AG04450 (cell line): Measurements from ENCODE around the gene DTX3. TPM values are rescaled to one million over a fixed set of nuclear protein-coding genes. Genes with fewer than 3 reads are reported as not detected.

Experiments
- CTCF ChIA-PET: fragments of 300-600, 350-600 bp; formaldehyde crosslinking; extraction: SDS; loops from one replicate; lab custom pipeline; 2022; ENCODE audit warnings: antibody characterized with exemption, inconsistent platforms; lab: Charles Lee
- POLR2A ChIA-PET: fragments of 350-600 bp; formaldehyde crosslinking; extraction: SDS; loops from one replicate; lab custom pipeline; 2021; ENCODE audit warnings: antibody characterized with exemption, inconsistent platforms; lab: Yijun Ruan, JAX
- DNase-seq: peaks from one replicate; pipeline ENCODE4 v3.0.0-alpha.2; 2011; ENCODE audit warnings: low read depth, low spot score
- H3K27ac ChIP-seq: one replicate; pipeline ENCODE4 v1.5.1; 2012; ENCODE audit warnings: low read depth, low read length, control low read depth
- H3K27me3 ChIP-seq: one replicate; pipeline ENCODE4 v1.6.0; 2012; ENCODE audit warnings: low read length; ENCODE audit not compliant: control insufficient read depth, insufficient read depth
- H3K4me3 ChIP-seq: 2 replicates; pipeline ENCODE4 v1.5.1; 2011; ENCODE audit warnings: mild to moderate bottlenecking, low read depth, low read length, control low read depth
- H3K9me3 ChIP-seq: 2 replicates; pipeline ENCODE4 v1.5.1; 2012; ENCODE audit warnings: low read length; ENCODE audit not compliant: control insufficient read depth, insufficient read depth
- polyA plus RNA-seq: library from polyadenylated mRNA; depleted of rRNA; stranded (reverse); fragments of >200 nt; gene quantifications from 2 replicates; pipeline ENCODE4 v1.2.3, GENCODE V29; 2011
- TF ChIP-seq, protein P1 (sequence below): IDR thresholded peaks from 2 replicates; pipeline ENCODE4 v1.5.1; 2011; ENCODE audit warnings: low read depth, low read length, control low read depth, inconsistent platforms

DTX3 gene
- polyA plus RNA-seq, 1 experiment, result 24.8 TPM

DNA sequence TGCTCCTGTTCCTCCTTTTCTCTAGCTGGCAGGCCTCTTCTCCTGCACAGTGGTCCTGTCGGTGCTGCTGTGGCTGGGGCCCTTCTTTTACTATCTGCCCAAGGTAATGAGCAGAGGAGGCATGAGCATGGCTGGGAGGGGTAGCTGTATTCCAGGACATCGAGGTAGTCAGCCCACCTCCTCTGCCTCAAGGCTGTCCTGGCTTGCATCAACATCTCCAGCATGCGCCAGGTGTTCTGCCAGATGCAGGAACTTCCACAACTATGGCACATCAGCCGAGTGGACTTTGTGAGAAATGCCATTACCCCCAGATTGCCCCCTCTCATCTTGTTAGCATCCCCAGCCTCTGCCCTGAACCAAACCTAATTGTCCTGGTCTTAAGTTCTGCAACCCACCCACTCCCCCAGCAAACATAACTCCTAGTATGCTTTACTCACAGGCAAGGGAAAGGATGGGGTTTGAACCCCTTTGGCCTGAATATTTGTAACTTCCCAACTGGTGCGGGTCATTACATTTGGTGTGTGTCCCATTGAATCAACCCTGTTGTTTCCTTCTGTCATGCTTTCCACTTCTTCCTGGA is 19.3 kb downstream of the DTX3 start:
- ChIA-PET POLR2A (interaction anchor here (0.8 kb wide), 1 partner anchor 13 kb away, joined by 3 read pairs; the partner anchor contains the start of gene ARHGEF25), CTCF (interaction anchor here (7.6 kb wide), 1 partner anchor 41 kb away, joined by 112 read pairs; no protein-coding TSS in a partner anchor)
- DNase-seq, result no peak
- H3K27ac ChIP-seq, result no peak overlapping the region
- TF ChIP-seq, protein P1, sequence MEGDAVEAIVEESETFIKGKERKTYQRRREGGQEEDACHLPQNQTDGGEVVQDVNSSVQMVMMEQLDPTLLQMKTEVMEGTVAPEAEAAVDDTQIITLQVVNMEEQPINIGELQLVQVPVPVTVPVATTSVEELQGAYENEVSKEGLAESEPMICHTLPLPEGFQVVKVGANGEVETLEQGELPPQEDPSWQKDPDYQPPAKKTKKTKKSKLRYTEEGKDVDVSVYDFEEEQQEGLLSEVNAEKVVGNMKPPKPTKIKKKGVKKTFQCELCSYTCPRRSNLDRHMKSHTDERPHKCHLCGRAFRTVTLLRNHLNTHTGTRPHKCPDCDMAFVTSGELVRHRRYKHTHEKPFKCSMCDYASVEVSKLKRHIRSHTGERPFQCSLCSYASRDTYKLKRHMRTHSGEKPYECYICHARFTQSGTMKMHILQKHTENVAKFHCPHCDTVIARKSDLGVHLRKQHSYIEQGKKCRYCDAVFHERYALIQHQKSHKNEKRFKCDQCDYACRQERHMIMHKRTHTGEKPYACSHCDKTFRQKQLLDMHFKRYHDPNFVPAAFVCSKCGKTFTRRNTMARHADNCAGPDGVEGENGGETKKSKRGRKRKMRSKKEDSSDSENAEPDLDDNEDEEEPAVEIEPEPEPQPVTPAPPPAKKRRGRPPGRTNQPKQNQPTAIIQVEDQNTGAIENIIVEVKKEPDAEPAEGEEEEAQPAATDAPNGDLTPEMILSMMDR, result no peak
- H3K27me3 ChIP-seq, result peaks cover 67% of the 10 kb centered on the region
- no peak overlapping the region for H3K4me3 ChIP-seq
- peaks cover 4% of the 10 kb centered on the region; the same call in 1 of the 2 replicates for H3K9me3 ChIP-seq

DNA sequence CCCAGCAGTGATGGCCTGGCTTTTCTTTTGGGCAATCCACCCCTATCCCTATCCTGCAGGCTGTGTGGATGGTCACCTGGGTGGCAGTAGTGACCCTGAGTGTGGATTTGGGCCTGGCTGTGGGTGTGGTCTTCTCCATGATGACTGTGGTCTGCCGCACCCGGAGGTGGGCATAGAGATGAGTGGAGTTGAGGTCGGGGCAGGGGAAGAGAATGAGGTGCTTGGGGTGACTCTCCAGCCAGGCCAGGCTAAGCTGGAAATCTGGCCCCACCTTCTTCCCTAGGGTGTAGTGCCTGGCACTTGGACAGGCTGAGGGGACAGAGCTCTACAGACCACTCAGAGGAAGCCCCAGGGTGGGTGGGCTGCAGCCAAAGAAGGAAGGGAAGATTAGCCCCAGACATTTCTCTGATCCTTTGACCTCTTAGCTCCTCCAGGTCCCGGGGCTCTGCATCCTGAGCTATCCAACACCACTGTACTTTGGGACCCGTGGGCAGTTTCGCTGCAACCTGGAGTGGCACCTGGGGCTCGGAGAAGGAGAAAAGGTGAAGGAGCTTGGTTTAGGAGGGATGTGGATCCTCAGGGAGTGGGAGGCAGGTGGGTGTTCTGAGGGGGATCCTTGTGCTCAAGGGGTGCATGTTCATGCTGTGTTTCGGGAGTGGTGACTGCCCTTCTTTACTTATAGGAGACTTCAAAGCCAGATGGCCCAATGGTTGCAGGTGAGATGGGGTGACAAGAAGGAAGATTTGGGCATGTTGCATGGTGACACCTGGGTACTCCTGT is 20.0 kb downstream of the DTX3 start:
- TF ChIP-seq, protein P1, result no peak
- H3K4me3 ChIP-seq, result no peak overlapping the region
- ChIA-PET POLR2A (interaction anchor here (0.6 kb wide), 1 partner anchor 40 kb away, joined by 3 read pairs; no protein-coding TSS in a partner anchor), CTCF (interaction anchor here (0.8 to 7.6 kb wide), 2 partner anchors 8 to 42 kb away, joined by 3 to 112 read pairs; partner anchors contain the start of gene B4GALNT1)
- H3K27me3 ChIP-seq, result peaks cover 68% of the 10 kb centered on the region
- no peak overlapping the region for H3K27ac ChIP-seq
- peaks cover 4% of the 10 kb centered on the region; the same call in 1 of the 2 replicates for H3K9me3 ChIP-seq
- DNase-seq, result no peak

DNA sequence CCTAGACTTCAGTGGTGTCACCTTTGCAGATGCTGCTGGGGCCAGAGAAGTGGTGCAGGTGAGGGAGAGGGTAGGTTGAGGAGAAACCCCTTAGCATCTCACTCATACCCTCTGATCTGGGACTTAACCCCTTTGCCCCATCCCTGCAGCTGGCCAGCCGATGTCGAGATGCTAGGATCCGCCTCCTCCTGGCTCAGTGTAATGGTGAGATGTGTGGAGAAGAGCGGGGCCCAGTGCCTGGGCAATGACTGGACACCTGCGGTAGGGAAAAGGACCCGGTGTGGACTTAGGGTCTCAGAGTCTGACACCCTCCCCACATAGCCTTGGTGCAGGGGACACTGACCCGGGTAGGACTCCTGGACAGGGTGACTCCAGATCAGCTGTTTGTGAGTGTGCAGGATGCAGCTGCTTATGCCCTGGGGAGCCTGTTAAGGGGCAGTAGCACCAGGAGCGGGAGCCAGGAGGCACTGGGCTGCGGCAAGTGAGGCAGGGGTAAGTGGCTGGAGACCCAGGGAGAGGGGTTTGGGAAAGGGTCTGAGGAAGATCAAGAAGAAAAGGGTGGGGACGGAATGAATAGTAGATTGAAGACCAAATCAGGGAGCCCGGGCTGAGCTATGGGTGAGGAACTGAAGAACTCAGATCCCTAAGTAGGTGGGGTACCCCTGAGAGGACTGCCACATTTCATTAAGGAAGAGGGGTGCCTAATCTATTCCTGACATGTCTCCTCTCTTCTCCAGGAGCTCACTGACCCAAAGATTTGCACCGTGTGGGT is 20.8 kb downstream of the DTX3 start:
- Histone ChIP-seq H3K27ac (no peak overlapping the region), H3K4me3 (no peak overlapping the region), H3K9me3 (peaks cover 4% of the 10 kb centered on the region; the same call in 1 of the 2 replicates), H3K27me3 (peaks cover 61% of the 10 kb centered on the region)
- ChIA-PET CTCF (interaction anchor here (0.8 to 7.6 kb wide), 2 partner anchors 7 to 43 kb away, joined by 3 to 112 read pairs; partner anchors contain the start of gene B4GALNT1), POLR2A (interaction anchor here (0.6 kb wide), 1 partner anchor 41 kb away, joined by 3 read pairs; no protein-coding TSS in a partner anchor)
- DNase-seq, result no peak
- TF ChIP-seq, protein P1, result no peak

DNA sequence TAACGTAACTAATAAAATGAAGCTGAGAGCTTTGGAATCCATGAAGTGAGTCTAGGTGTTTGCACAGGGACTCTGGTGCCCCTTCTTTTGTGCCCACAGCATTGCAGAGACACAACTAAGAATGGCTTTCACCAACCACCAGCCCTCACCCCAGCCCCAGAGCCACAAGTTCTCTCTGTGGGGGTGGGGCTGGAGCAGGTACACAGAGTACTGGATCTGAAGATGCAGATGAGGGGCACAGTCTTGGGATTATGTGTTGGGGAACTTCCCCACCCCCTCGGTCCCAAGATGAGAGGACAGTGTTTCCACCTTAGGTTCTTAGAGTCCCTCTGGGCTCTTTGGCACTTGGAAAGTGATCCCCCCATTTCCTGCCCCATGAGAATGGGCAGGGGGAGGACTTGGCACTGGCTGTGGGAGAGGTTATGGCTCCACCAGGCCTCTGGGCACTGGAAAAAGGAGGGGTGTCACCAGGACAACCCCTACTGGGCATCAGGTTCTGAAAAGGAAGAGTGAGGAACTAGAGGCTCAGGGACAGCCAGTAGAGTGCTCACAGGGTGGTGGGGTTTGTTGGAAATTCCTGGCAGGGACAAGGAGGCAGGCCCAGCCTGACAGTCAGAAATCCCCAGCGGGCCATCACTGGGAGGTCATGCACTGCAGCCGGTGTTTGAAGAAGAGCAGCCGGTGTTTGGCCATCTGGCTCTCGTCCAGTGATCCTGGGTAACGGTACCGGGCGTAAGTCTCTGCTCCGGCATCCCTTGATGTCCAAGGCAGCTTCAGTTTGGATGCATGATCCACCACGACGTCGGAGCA is 21.7 kb downstream of the DTX3 start:
- TF ChIP-seq, protein P1, result no peak
- no peak overlapping the region for H3K27ac ChIP-seq
- peaks cover 4% of the 10 kb centered on the region; the same call in 1 of the 2 replicates for H3K9me3 ChIP-seq
- H3K4me3 ChIP-seq, result no peak overlapping the region
- no peak for DNase-seq
- CTCF ChIA-PET, result interaction anchor here (7.6 kb wide), 1 partner anchor 44 kb away, joined by 112 read pairs; no protein-coding TSS in a partner anchor
- H3K27me3 ChIP-seq, result peaks cover 60% of the 10 kb centered on the region
- POLR2A ChIA-PET, result no interaction called here
